Activated naive CD8-positive, alpha-beta T cell treated with anti-CD3 and anti-CD28 coated beads, Interleukin-2, amount 50 U/mL, for 16 hours (primary cell): ENCODE results near the gene LRIT1.

Experiments
- DNase-seq: peaks from one replicate; pipeline ENCODE4 v3.0.0-alpha.2; 2020; ENCODE audit warnings: low read depth, low spot score

The LRIT1 gene

GRCh38 chr10:84254552-84255478 lies 13.5 kb upstream of the LRIT1 start:
- DNase-seq, result no peak

- no peak for DNase-seq
Measured at GRCh38 chr10:84248794-84249193, 7.4 kb upstream of the LRIT1 start.

- no peak for DNase-seq
Measured at GRCh38 chr10:84247496-84247895, 6.2 kb upstream of the LRIT1 start.

DNA sequence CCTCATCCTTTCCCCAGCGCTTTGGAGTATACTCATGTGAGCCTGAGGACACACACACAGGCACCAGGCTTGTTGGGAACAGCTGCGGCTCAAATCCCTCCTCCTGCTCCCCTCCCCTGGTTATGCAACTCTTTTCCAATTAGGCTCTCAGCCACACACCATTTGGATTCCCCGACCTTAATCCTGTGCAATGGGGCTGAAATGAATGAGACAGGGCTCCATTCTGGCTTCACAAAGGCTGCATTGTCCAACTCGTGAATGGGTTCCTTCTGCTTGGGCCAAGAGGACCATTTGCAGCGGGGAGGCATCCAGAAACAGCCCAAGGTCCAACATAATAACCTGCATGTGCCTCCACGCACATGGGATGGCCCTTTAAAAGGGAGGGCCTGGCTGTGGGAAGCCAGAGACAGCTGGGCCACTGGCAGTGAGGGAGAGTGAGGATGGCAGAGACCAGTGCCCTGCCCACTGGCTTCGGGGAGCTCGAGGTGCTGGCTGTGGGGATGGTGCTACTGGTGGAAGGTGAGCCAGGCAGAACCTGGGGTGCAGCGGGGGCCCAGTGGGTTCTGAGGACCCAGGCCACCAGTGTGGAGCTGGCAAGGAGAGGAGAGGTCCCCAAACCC lies 3.4 kb upstream of the LRIT1 start, which contains the start of gene RGR:
Gene RGR, plus strand, starts transcription at position 403 of the 620 bp plus-strand sequence. Its CDS starts 38 bp downstream, at position 441.
- no peak for DNase-seq

GRCh38 chr10:84243759-84244158 lies 2.4 kb upstream of the LRIT1 start:
- no peak for DNase-seq

DNA sequence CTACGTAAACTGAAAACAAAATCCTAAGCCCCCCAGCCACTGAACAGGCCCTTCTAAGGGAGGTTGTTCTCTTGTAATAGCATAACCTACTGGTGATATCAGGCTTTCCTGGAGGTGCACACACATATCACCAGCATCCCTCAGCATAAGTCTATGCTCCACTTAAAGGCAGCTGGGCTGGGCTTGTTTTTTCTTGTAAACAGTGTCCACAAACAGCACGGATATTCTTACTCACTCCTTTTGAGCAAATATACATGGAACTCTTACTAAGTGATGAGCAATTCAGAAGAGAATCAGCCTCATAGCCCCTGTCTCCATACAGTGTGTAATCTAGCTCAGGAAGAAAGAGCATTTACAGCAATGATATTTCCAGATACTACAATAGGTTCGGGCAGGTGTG lies 2.4 kb downstream of the LRIT1 start:
- no peak for DNase-seq

DNA sequence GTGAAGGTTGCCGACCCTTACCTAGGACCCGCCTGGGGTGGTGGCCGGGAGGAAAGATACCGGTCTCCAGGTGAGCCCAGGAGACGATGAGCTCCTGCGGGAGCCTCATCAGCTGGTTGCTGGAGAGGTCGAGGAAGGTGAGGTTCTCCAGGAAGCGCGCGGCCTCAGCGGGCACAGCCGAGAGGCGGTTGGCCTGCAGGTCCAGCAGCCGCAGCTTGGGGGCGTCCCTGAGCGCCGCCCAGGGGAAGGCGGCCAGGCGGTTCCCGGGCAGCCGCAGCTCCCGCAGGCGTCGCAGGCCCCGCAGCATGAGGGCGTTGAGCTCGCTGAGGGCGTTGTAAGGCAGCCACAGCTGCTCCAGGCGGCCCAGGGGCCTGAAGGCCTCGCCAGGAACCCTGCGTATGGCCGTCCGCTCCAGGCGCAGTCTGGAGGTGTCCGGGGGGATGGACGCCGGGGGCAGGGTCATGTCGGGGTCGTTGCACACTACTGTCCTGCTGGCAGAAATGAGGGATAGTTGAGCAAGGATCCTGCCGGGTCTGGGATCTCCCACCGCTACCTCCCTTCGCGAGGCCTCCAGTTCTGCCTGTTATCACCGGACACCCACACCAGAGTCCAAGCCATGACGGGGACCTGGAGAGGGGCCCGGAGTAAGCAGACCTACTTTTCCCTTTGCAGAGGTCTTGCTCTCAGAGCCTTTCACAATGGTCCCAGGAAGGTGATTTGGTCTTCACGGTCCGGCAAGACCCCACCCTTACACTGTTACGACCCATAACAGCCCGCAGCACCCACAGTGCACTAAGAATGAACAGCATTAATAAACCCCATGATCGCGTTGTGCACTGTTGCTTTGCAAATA lies 3.9 kb downstream of the LRIT1 start:
- DNase-seq, result no peak

DNA sequence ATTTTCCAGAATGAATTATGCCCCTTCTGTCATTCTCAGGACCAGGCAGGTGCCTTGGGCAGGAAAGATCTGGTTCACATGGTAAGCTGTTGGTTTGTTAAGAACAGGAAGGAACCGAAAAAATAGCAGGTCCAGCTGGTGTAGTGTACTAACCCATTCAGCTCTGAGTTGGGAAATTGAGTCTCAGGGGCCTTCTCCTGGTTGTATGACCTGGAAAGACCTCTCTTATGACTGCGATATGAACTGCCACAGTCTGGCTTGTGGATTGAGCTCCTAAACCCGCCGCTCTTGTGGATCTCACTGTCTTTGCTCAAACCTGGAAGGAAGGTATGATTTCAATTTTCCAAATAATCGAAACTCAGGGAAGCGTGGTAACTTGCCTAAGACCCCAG lies 4.5 kb downstream of the LRIT1 start:
- no peak for DNase-seq

- no peak for DNase-seq
Measured at GRCh38 chr10:84235096-84235495, 6.2 kb downstream of the LRIT1 start.

DNA sequence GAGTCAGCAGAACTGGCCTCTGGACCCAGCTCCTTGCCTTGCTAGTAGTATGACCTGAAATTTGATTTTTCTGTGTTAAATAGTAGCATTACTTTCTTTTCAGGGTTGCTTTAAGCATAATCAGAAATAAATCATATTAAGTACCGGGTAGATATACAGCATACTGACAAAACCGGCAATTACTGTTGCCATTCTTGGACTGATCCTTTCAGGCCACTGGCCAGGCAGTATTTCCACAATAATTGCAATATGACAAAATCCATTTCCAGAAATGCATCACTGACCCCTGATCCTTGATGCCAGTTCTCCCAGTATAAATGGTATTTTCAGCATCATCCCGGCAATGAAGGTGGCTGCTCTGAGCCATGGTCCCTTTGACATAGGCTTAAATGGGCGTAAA lies 6.9 kb downstream of the LRIT1 start:
- DNase-seq, result no peak

- no peak for DNase-seq
Measured at GRCh38 chr10:84233940-84234339, 7.4 kb downstream of the LRIT1 start.

- no peak for DNase-seq
Measured at GRCh38 chr10:84232376-84232775, 9.0 kb downstream of the LRIT1 start.

GRCh38 chr10:84230359-84230758 lies 11.0 kb downstream of the LRIT1 start:
- DNase-seq, result no peak

DNA sequence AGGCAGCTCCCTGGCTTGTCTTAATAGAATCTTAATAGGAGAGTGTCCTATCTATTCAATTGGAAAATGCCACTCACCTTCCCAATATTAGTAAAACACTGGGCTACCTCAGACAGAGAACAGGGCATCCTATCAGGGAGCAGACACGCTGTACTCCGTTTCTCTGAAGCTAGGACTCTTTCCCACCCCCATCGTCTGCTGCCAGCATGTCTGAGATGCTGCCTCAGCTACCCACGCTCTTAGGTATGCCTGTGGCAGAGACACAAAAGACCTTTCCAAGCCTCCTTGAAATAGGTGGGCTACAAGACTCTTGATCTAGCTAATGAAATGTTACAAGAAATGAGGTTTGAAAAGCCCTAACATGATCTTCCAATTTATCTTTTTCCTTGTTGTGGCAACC lies 13.5 kb downstream of the LRIT1 start:
- DNase-seq, result no peak

GRCh38 chr10:84226616-84227015 lies 14.7 kb downstream of the LRIT1 start:
- no peak for DNase-seq

DNA sequence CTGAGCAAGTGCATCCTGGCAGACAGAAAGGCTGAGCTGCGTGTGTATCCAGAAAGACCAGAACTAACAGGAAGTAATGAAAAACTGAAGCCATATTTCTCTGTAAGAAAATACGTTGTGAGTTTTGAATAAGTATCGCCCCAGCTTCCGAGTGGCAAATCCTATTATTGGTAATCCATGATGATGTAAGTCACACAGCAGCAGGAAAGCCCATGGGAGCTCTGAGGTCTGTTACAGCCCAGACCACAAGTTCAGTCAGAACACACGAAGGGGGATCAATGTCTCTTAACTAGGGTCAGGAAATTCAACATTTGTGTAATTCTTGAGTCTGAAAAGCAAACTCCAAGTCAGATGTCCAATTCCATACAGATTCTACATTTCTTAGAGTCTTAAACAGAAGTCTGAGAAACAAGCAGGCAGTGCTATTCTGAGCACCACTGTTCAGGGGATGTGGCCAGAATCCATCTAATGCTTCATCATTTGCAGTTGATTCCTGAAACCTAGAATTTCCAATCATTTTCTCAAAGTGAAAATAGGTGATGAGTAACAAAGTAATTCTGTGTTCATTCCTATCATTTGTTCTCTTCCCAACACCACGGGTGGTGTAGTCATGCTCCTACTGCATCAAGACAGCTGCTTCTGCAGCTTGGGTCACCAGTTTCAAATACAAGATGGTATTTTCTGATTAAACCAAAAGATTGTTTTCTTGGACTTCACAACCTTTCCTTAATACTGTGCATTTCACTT lies 15.7 kb downstream of the LRIT1 start, which contains the start of gene LRIT2:
Gene LRIT2, minus strand, starts transcription at position 118 of the 747 bp plus-strand sequence. Its CDS starts 24 bp downstream, at position 94.
- no peak for DNase-seq

GRCh38 chr10:84224411-84225028 lies 16.8 kb downstream of the LRIT1 start:
- DNase-seq, result no peak

DNA sequence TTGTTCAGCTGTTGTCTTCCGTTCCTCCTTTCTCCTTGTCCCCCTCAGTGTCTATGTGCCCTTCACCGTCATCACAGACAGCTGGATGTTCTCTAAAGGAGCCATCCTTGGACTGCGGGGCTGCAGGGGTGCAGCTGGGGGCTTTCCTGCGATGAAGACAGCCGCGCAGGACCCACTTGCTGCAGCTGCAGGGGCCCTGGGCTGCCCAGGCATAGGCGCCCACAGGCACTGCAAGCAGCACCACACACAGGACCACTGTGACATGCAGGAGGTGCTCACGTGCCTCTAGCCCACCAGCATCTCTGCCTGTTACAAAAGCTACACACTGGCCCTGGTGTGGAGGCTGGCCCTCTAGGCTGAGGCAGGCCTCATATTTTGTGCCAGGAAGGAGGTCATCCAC lies 19.4 kb downstream of the LRIT1 start:
- DNase-seq, result no peak

GRCh38 chr10:84217746-84218145 lies 23.6 kb downstream of the LRIT1 start:
- no peak for DNase-seq

DNA sequence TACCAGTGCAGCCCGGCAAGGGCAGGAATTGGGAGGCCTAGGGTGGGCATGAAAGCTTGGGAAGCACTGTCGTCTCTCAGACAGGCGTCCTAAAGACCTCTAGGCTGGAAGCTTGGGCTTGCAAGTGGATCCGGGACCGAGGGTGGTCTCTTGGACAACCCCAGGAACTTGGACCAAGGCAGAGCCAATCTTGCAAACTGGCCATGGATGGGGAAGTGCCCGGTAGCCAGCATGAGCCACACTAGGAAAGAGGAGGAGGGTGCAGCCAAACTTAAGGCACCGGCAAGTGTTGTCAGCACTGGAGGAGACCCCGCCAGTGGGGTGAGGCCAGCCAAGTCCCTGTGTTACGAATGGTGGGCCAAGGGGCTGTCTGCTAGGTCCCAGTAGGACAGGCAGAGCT lies 24.5 kb downstream of the LRIT1 start:
- DNase-seq, result no peak
